ENCODE results near the gene KPNA2.
"Not testable (repeated sequence)": the region's sequence is repeated elsewhere in the genome, so short reads cannot be mapped to it uniquely, and the experiment has no call there.

- TF ChIP-seq POLR2AphosphoS5, POLR2A (IDR thresholded peaks at IDR 0.05; ENCODE audit: low read depth, low read length): not testable (repeated sequence)
Measured at GRCh38 chr17:68075953-68076607, 40.5 kb downstream of the KPNA2 start.
